ENCODE data around the gene MTOR. TPM values are rescaled to one million over a fixed set of nuclear protein-coding genes. Genes with fewer than 3 reads are reported as not detected.
A peak's percentile ranks its signal among the peaks of the same experiment; 100 is the strongest.
"Not testable (repeated sequence)": the region's sequence is repeated elsewhere in the genome, so short reads cannot be mapped to it uniquely, and the experiment has no call there.

Gene MTOR
- total RNA-seq = 10 to 100 TPM; 40.4 to 51.4 (median 49.6) TPM

DNA sequence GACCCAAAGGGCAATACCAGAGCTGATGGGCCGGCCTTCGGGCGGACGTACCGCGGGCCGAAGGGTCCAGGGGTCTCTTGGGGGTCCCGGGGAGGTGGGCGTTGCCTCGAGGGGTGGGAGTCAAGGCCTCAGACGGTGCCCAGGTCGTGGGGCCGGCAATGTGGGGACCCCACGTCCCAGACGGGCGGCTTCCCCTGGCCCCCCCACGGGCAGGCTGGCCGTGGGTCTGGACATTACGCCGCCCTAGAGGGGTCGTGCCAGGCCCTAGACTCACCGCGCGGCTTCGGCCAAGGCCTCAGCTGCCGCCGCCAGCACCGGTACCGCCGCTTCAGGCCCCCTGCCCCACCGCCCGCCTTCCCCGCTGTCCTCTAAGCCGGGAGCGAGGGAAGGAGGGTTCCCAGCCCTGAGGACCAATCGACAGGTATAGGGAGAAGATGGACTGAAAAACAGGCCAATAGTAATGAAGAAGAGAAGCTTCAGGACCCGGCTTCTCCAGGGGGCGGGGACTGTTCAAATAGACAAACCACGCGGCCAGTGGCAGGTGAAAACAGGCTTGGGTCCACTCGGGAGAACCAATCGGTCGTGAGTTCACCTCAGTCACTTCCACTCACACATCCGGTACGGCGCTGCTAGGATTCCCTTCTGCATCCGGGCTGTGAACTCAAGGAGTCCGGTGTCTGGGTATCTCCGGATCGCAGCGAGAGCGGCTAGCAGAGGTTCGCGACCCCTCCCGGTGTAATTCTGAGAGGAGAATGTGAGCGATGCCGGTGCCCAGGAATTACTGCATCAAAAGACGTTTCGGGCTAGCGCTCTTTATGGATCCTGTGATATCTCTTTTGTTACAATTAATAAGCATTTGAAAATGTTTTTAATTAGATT, at the start of gene MTOR:
Gene MTOR, minus strand, starts transcription at position 381 of the 879 bp plus-strand sequence. CDS start 3,142 bp downstream, outside the sequence.
- peak within 1 kb of the TSS; percentile 61 to 88 (median 82) for H3K27ac ChIP-seq
- peak; percentile 97 to 99 for DNase-seq (ENCODE audit: low spot score in 2 of 2)
- 0% methylated on average over 38 to 43 of the region's 60 CpGs for WGBS, 2 donors

DNA sequence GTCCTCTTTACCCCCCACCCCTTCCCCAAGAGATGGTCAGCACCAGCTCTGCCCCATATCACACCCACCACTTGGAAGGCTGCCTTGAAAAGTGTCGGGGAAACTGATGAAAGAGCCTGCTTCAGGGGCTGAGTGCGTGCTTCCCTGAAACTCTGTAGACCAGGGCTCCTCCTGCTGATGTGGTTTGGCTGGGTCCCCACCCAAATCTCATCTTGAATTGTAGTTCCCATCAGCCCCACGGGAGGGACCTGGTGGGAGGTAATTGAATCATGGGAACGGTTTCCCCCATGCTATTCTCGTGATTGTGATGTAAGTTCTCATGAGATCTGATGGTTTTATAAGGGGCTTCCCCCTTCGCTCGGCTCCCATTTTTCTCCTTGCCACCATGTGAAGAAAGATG, 47.0 kb upstream of the MTOR start:
- H3K4me1 ChIP-seq = no peaks in the 10 kb centered on the region
- TF ChIP-seq POLR2A (IDR thresholded peaks at IDR 0.05) (no peak), EP300 (IDR thresholded peaks at IDR 0.05) (no peak)
- TF ChIP-seq, protein P1, sequence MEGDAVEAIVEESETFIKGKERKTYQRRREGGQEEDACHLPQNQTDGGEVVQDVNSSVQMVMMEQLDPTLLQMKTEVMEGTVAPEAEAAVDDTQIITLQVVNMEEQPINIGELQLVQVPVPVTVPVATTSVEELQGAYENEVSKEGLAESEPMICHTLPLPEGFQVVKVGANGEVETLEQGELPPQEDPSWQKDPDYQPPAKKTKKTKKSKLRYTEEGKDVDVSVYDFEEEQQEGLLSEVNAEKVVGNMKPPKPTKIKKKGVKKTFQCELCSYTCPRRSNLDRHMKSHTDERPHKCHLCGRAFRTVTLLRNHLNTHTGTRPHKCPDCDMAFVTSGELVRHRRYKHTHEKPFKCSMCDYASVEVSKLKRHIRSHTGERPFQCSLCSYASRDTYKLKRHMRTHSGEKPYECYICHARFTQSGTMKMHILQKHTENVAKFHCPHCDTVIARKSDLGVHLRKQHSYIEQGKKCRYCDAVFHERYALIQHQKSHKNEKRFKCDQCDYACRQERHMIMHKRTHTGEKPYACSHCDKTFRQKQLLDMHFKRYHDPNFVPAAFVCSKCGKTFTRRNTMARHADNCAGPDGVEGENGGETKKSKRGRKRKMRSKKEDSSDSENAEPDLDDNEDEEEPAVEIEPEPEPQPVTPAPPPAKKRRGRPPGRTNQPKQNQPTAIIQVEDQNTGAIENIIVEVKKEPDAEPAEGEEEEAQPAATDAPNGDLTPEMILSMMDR (IDR thresholded peaks at IDR 0.05) = no peak
- WGBS, 2 donors = 90 to 91% methylated on average over 7 of the region's 7 CpGs

More for the DNA sequence above, at the start of gene MTOR:
- peaks cover 0 to 28% (median 6%) of the 10 kb centered on the region in 4 donors for H3K4me1 ChIP-seq
- peak in 1 of 2 donors; percentile 35 for TF ChIP-seq POLR2A (IDR thresholded peaks at IDR 0.05)
- TF ChIP-seq, protein P1 (IDR thresholded peaks at IDR 0.05) = peak in 2 of 5 experiments; percentile 8 to 10
- TF ChIP-seq EP300 (IDR thresholded peaks at IDR 0.05) = peak; percentile 74 to 88
- no peaks in the 10 kb centered on the region for H3K9me3 ChIP-seq
- H3K36me3 ChIP-seq = peaks cover 0 to 24% (median 4%) of the 10 kb centered on the region in 3 donors
- peak within 1 kb of the TSS; percentile 63 to 96 (median 92) for H3K4me3 ChIP-seq
- no peaks in the 10 kb centered on the region for H3K27me3 ChIP-seq

DNA sequence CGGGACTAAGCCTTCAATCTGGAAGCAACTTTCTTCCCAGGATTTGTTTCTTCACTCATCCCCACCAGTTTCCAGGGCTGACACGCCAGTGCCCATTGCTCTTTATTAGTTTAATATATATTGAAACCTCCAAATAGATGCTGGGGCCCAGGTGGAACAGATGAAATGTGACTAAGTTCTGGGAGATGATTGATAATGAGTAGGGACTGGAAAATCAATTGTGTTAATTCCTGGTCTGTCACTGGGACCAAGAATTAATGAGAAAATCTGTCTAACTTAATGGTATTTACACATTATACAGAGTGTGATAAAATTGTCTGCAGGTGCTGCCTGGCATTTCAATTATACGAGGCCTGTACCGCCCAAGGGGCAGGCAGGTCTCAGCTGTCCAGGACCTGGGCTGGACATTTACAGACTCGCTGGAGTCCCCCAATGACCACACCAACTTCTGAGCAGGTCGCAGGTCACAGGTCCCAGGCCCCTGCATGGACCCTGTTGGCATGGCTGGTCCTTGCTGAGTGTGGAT, 46.4 kb upstream of the MTOR start:
- H3K9me3 ChIP-seq = no peaks in the 10 kb centered on the region
- 88% methylated on average over 6 of the region's 6 CpGs for WGBS, 2 donors
- no peaks in the 10 kb centered on the region for H3K27me3 ChIP-seq
- no peak for DNase-seq (ENCODE audit: low spot score in 2 of 2)
- H3K4me3 ChIP-seq = no peak overlapping the region
- no peaks in the 10 kb centered on the region for H3K36me3 ChIP-seq
- no peak overlapping the region for H3K27ac ChIP-seq
- no peaks in the 10 kb centered on the region for H3K4me1 ChIP-seq
- TF ChIP-seq, protein P1 (IDR thresholded peaks at IDR 0.05) = no peak
- TF ChIP-seq EP300 (IDR thresholded peaks at IDR 0.05) (no peak), POLR2A (IDR thresholded peaks at IDR 0.05) (no peak)

More for the DNA sequence above, 47.0 kb upstream of the MTOR start:
- Histone ChIP-seq H3K4me3 (no peak overlapping the region), H3K9me3 (no peaks in the 10 kb centered on the region), H3K27ac (no peak overlapping the region), H3K27me3 (no peaks in the 10 kb centered on the region), H3K36me3 (no peaks in the 10 kb centered on the region)
- no peak for DNase-seq (ENCODE audit: low spot score in 2 of 2)

DNA sequence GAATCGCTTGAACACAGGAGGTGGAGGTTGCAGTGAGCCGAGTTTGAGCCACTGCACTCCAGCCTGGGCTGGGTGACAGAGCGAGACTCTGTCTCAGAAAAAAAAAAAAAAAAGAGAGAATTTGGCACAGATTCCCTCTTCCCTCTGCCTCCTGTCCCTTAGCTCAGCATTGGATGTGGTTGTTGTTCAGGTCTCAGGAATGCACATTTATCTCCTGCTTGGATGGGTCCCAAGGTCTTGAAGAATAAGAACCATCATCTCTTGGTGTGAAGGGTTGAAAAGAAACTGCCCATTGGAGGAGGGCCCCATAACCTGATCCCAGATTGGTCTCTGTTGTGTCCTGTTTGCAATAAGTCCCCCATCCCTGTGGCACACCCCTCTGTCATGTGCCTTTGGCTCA, 45.5 kb upstream of the MTOR start:
- H3K27me3 ChIP-seq = no peaks in the 10 kb centered on the region
- no peak overlapping the region for H3K4me3 ChIP-seq
- H3K27ac ChIP-seq = no peak overlapping the region
- H3K4me1 ChIP-seq = no peaks in the 10 kb centered on the region
- no peaks in the 10 kb centered on the region for H3K9me3 ChIP-seq
- 80 to 90% methylated on average over 3 of the region's 3 CpGs for WGBS, 2 donors
- no peaks in the 10 kb centered on the region for H3K36me3 ChIP-seq
- no peak for DNase-seq (ENCODE audit: low spot score in 2 of 2)
- TF ChIP-seq EP300 (IDR thresholded peaks at IDR 0.05) (no peak), POLR2A (IDR thresholded peaks at IDR 0.05) (no peak)
- TF ChIP-seq, protein P1 (IDR thresholded peaks at IDR 0.05) = no peak

DNA sequence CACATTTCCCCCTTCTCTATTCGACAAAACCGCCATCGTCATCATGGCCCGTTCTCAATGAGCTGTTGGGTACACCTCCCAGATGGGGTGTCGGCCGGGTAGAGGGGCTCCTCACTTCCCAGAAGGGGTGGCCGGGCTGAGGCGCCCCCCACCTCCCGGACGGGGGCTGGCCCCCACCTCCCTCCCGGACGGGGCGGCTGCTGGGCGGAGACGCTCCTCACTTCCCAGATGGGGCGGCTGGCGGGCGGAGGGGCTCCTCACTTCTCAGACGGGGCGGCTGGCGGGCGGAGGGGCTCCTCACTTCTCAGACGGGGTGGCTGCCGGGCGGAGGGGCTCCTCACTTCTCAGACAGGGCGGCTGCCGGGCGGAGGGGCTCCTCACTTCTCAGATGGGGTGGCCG, 43.2 kb upstream of the MTOR start:
- not testable (repeated sequence) for H3K9me3 ChIP-seq; H3K4me3 ChIP-seq; DNase-seq (ENCODE audit: low spot score in 2 of 2); H3K27me3 ChIP-seq; H3K27ac ChIP-seq; H3K36me3 ChIP-seq; H3K4me1 ChIP-seq
- WGBS, 2 donors = 81 to 85% methylated on average over 17 to 23 of the region's 29 CpGs
